ENCODE data around the gene FBXL13.

GRCh38 chr7:102967798-102968197 lies 106.8 kb downstream of the FBXL13 start:
- TF ChIP-seq CTCF (IDR thresholded peaks at IDR 0.05) = no peak
- no peak for TF ChIP-seq POLR2A (IDR thresholded peaks at IDR 0.05)
